ENCODE data around the gene IL1RAP.
"Not testable (repeated sequence)": the region's sequence is repeated elsewhere in the genome, so short reads cannot be mapped to it uniquely, and the experiment has no call there.

The IL1RAP gene

DNA sequence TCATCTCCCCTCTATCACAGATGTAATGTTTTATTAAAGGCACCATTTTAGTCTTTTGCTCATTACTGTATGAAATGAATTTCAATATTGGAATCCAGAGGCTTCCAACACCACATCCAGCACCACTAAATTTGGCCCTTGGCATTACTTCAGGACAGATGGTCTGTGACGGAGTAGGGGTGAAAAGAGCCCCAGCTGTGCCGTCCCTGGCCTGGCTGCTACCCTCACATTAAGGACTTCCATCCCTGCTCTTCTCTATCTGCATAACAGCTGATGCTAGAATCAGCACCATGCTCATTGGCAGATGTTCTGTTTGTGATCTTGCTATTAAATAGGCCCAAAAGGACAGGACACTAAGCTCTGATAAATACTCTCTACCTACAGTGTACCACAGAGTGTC lies 152.9 kb downstream of the IL1RAP start:
- DNase-seq (ENCODE audit: low read depth in 2 of 2), result no peak

DNA sequence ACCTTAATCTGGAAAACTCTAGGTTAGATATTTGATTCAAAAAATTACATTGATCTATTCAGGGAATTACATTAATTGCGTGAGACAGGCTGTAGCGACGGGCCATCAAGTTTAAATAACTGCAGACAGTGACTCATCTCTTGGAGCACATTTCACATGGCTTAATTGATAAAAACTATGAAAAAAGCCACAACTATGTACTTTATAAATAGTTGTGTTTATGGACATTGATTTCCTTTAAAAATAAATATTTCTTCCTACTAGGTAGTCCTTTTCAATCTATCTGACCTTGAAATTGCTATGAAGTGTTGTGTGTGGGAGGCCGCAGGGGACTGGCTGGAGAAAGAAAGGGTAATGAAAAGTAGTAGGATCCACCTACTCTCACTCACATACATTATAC lies 157.8 kb downstream of the IL1RAP start:
- DNase-seq (ENCODE audit: low read depth in 2 of 2), result no peak

DNA sequence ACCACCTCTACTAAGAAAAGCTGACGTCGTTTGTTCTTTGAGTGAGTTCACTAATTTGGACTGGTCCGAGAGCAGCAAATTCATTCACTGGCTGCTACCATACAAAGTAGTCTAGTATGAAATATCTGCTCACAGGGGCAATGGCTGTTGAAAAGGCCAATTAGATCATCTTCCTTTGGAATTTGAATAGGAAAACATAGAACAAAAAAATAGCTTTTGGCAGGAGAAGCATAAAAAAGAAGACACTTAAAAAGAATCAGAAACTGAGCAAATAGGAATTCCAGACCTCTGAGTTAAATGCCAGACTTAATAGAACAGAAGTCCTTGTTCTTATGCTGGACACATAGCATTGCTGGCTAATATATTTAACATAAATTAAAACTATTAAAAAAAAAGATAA lies 159.3 kb downstream of the IL1RAP start:
- DNase-seq (ENCODE audit: low read depth in 2 of 2), result no peak

DNA sequence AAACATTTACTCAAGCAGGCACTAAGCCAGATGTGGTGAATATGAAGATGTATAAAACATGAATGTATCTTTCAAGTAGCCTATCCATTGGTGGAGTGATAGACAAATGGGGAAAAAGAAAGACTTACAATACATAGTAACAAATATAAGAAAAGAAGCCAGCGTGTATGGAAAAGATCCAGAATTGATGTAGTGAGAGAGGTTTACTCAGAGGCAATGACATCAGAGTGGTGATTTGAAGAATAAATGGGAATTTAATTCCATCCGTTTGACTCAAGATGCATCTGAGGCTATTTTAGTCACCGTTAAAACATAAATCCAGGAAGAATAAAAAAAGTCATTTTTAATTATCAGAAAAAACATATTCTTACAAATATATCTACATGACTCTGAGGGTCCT lies 162.6 kb downstream of the IL1RAP start:
- DNase-seq (ENCODE audit: low read depth in 2 of 2), result no peak

DNA sequence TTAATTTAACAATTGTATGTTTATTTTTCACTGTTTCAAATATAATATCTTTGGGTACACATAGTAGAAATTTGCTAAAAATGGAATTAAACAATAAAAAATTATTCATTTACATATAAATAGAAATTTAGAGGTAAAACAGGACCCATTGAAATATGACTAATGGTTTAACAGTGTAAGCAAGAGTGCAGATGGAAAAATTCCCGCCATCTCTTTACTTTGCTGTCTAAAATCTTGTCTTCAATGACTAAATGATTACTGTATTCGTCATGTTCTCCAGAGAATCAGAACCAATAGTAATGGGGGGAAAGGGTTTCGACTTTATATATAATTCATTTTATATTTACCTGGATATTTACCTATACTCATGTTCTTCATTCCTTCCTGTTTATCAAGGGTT lies 163.1 kb downstream of the IL1RAP start:
- no peak for DNase-seq (ENCODE audit: low read depth in 2 of 2)

DNA sequence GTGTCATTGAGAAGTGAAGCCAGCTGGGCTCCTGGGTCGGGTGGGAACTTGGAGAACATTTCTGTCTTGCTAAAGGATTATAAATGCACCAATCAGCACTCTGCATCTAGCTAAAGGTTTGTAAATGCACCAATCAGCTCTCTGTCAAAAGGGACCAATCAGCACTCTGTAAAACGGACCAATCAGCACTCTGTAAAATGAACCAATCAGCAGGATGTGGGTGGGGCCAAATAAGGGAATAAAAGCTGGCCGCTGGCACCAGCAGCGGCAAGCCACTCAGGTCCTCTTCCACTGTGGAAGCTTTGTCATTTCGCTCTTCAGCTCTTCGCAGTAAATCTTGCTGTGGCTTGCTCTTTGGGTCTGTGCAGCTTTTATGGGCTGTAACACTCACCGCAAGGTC lies 164.0 kb downstream of the IL1RAP start:
- DNase-seq (ENCODE audit: low read depth in 2 of 2), result not testable (repeated sequence)

DNA sequence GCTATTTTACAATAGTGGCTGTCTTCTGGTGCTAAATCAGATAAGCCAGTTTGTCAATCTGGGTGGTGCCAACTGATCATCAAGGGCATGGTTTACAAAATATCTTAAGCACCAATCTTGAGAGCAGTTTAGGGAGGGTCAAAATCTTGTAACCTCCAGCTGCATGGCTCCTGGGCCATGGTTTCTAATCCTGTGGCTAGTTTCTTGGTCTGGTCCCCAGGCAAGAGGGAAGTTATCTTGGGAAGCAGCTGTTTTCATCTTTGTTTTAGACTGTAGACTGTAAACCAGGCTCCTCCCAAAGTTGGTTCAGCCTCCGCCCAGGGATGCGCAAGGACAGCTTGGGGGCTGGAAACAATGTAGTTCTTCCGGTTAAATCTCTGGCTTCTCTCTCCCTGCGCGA lies 166.8 kb downstream of the IL1RAP start:
- no peak for DNase-seq (ENCODE audit: low read depth in 2 of 2)

GRCh38 chr3:190684776-190685175 lies 170.9 kb downstream of the IL1RAP start:
- DNase-seq (ENCODE audit: low read depth in 2 of 2), result no peak

GRCh38 chr3:190686011-190686410 lies 172.1 kb downstream of the IL1RAP start:
- no peak for DNase-seq (ENCODE audit: low read depth in 2 of 2)

- DNase-seq (ENCODE audit: low read depth in 2 of 2), result no peak
Observed at GRCh38 chr3:190690246-190690645, 176.4 kb downstream of the IL1RAP start.

- DNase-seq (ENCODE audit: low read depth in 2 of 2), result no peak
Observed at GRCh38 chr3:190692256-190692655, 178.4 kb downstream of the IL1RAP start.

DNA sequence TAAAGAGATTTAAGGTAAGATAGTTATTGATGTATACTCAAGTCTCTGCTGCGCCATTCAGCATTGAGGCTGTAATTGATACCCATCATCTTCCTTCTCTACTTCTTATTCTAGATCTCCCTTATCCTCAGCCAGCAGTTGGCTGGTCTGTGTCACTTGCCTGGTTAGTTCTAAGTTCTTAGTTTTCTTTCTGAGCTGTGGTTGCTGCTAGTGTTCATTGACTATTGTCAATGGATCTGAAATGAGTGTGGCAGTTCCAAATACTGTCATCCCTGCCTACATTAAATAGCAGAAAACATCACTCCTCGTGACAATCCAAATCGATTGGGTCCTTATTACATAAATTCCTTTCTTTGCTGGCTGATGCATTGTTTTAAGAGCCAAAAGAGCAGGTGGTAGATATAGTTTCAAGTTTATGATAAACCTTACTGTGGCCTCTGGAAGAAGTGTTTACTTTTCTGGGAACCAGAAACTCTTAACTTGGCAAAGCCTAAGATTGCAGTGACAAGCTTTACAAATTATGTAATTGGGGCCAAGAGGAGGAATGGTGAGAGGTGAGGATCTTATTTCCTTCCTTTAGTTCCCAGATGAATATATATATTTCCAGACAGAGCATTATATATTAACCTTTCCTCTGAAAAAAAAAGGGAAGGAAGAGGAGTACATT lies 180.6 kb downstream of the IL1RAP start:
- no peak for DNase-seq (ENCODE audit: low read depth in 2 of 2)

GRCh38 chr3:190695225-190695624 lies 181.3 kb downstream of the IL1RAP start:
- DNase-seq (ENCODE audit: low read depth in 2 of 2), result no peak

- no peak for DNase-seq (ENCODE audit: low read depth in 2 of 2)
Observed at GRCh38 chr3:190695994-190696393, 182.1 kb downstream of the IL1RAP start.

DNA sequence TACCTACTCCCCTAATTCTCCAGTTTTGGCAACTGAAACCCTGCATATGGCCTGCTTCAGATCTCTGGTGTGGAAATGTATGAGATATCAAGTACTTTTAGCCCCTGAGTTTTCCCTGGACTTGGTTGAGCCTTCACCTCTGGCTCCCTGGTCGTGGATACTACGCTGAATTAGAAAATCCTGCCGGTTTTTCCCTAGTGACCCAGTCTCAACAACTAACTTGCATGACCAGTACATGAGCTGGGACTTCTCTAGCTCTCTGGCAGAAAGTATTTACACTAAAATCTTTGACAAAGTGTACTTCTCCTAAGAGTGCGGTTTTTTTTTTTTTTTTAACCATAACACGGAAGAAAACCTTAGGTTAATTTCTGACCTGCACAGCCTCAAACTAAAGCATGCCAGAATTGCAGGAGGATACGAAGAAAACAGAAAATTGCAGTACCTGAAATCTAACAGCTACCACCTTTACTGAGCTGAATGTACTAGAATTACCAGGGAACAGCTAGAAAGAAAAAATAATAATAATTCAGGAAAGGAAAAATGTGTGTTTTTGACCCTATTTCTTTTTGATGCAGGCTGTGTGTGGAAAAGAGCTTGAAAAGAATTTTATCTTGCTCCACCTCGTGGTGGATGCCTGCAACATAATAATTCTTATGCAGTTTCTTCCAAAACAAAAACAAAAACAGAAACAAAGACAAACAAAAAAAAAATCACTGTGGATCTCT lies 183.1 kb downstream of the IL1RAP start:
- no peak for DNase-seq (ENCODE audit: low read depth in 2 of 2)

DNA sequence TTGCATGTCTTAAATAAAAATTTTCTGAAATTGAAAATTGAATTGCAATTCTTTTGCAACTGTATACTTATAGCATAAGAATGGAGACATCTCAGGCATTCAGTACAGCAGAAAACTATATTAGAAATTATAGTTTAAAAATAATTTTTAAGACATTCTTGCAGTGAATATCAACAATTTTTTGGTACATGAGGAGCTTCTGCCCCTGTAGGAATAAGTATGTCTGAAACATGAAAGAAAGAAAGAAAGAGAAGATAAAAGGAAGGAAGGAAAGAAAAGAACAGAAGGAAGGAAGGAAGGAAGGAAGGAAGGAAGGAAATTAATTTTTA lies 183.6 kb downstream of the IL1RAP start:
- DNase-seq (ENCODE audit: low read depth in 2 of 2), result no peak

GRCh38 chr3:190697901-190698300 lies 184.0 kb downstream of the IL1RAP start:
- DNase-seq (ENCODE audit: low read depth in 2 of 2), result no peak

GRCh38 chr3:190699776-190700175 lies 185.9 kb downstream of the IL1RAP start:
- no peak for DNase-seq (ENCODE audit: low read depth in 2 of 2)

- no peak for DNase-seq (ENCODE audit: low read depth in 2 of 2)
Observed at GRCh38 chr3:190701096-190701532, 187.2 kb downstream of the IL1RAP start.

GRCh38 chr3:190706582-190706981 lies 192.7 kb downstream of the IL1RAP start:
- no peak for DNase-seq (ENCODE audit: low read depth in 2 of 2)
